ENCODE results near the gene IL36RN. TPM values are rescaled to one million over a fixed set of nuclear protein-coding genes. Genes with fewer than 3 reads are reported as not detected.

Gene IL36RN
- total RNA-seq, 2 donors from 2014 or later = not detected

DNA sequence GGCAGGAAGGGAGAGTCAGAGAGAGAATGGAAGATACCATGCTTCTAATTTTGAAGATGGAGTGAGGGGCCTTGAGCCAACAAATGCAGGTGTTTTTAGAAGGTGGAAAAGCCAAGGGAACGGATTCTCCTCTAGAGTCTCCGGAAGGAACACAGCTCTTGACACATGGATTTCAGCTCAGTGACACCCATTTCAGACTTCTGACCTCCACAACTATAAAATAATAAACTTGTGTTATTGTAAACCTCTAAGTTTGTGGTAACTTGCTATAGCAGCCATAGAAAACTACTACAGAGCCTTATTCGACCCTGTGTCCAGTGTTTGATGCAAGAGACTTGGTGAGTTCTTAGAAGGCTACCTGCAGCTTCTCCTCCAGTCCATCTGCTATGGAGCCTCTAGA, 16.6 kb downstream of the IL36RN start:
- Mint-ChIP-seq H3K9me3 (no peaks in the 10 kb centered on the region), H3K36me3 (ENCODE audit: low read depth) (no peaks in the 10 kb centered on the region), H3K4me1 (no peaks in the 10 kb centered on the region), H3K27me3 (peaks cover 3% of the 10 kb centered on the region), H3K27ac (no peak overlapping the region), H3K4me3 (no peak overlapping the region)
- no peak for ATAC-seq (replicated peaks)

DNA sequence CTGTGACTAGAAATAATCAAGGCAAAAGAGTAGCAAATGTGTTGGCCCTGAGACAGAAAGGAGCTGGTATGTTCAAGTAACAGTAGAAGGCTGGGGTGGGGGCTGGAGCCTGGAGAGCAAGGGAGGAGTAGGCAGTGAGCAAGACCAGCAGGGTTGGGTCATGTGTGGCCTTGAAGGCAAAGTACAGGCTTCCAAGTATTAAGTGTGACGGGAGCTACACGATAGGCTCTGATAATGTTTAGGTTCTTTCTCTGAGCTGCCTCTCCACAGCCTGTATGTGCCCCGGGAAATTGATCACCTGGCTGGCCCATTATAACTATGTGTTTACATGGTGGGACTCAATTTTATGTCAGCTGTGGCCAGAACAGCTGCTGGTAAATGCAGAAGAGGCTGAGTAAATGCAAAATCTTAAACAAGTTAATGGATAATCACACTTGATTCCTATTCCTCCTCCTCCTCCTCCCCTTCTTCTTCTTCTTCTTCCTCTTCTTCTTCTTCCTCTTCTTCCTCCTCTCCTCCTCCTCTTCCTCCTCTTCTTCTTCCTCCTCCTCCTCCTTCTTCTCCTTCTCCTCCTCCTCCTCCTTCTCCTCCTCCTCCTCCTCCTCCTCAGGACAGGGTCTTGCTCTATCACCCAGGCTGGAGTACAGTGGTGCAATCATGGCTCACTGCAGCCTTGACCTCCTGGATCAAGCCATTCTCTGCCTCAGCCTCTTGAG, 18.1 kb downstream of the IL36RN start:
- no peak for ATAC-seq (replicated peaks)
- Mint-ChIP-seq H3K9me3 (no peaks in the 10 kb centered on the region), H3K27ac (peak overlapping the region; percentile 14), H3K36me3 (ENCODE audit: low read depth) (no peaks in the 10 kb centered on the region), H3K4me1 (no peaks in the 10 kb centered on the region), H3K27me3 (peaks cover 3% of the 10 kb centered on the region), H3K4me3 (no peak overlapping the region)

DNA sequence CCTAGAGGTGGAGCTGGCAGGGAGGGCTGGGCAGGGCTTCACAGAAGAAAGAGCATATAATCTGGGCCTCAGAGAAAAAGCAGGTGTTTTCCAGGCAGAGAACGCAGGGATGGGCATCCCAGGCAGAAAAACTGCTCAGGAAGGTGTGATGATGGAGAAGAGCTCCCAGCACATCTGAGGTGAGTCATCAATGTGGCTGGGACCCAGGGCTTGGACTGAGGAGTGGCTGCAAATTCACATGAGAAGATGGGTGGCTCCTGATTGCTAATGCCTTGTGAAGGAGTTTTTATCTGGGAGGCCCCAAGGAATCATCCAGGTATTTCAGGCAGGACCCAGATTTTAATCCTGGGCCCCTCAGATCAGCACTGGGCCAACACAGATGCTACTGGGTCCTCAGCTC, 18.9 kb downstream of the IL36RN start:
- Mint-ChIP-seq H3K9me3 (no peaks in the 10 kb centered on the region), H3K4me1 (no peaks in the 10 kb centered on the region), H3K4me3 (no peak overlapping the region), H3K36me3 (ENCODE audit: low read depth) (no peaks in the 10 kb centered on the region), H3K27me3 (peaks cover 3% of the 10 kb centered on the region), H3K27ac (peak overlapping the region; percentile 14)
- no peak for ATAC-seq (replicated peaks)

DNA sequence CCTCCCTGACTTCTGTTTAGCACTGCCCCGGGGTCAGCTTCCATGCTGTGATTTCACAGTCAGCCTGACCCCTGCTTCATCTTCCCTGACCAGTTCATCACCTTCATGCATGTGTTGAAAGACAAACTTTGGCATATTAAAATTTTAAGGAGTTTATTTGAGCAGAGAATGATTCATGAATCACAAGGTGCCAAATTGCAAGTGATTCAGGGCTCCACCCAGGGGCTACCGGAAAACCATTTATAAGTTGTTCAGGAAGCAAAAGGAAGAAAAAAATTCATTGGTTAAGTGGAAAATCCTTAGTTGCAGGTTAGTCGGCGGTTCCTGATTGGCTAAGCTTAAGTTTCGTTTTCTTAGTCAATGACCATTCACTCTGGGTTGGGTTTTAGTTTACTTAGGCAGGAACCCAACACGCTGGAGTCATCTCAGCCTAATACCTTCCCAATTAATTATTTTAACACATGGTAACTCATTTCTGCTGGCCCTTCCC, 19.4 kb downstream of the IL36RN start:
- H3K4me1 Mint-ChIP-seq = peaks cover 4% of the 10 kb centered on the region
- H3K36me3 Mint-ChIP-seq (ENCODE audit: low read depth) = no peaks in the 10 kb centered on the region
- H3K4me3 Mint-ChIP-seq = no peak overlapping the region
- no peak overlapping the region for H3K27ac Mint-ChIP-seq
- H3K9me3 Mint-ChIP-seq = no peaks in the 10 kb centered on the region
- ATAC-seq (replicated peaks) = no peak
- H3K27me3 Mint-ChIP-seq = peaks cover 7% of the 10 kb centered on the region

DNA sequence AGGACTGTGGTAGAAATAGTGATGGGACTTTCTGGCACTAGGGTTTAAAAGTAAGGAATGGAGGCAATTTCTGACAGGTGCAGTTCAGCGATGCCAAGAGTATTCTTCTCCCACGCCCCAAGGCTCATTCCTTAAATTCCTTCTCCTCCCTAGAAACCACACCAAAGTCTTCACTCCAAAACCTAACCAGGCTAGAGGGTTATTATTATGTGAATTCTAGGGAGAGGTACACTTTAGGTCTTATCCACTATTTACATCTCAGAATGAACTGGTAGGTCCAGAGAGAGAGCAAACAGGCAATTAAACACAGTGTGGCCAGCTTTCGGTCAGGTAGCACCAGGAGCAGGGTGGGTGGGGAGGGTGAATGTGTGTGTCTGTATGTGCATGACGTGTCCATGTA, 20.1 kb downstream of the IL36RN start:
- H3K4me3 Mint-ChIP-seq = no peak overlapping the region
- peaks cover 7% of the 10 kb centered on the region for H3K27me3 Mint-ChIP-seq
- H3K9me3 Mint-ChIP-seq = no peaks in the 10 kb centered on the region
- no peak overlapping the region for H3K27ac Mint-ChIP-seq
- H3K4me1 Mint-ChIP-seq = peaks cover 7% of the 10 kb centered on the region
- ATAC-seq (replicated peaks) = no peak
- no peaks in the 10 kb centered on the region for H3K36me3 Mint-ChIP-seq (ENCODE audit: low read depth)

DNA sequence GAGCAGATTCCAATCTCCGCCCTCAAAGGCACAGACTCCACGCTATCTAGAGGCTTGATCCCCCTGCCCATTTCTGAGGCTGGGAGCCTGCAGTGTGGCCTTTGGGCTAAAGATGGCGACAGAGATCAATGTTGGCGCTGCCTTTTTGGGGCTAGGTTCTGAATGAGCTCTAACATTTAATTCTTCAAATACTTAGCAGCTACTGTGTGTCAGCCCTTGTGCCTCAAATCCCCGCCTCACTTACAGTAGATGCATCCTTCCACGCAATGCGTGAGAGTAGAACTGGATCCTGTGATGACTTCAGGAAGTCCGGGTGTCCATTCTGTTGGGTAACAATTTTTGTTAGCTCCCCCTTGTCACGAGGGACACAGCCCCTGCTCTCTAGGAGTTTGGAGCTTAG, 21.1 kb downstream of the IL36RN start:
- peak; percentile 51 for ATAC-seq (replicated peaks)
- no peaks in the 10 kb centered on the region for H3K36me3 Mint-ChIP-seq (ENCODE audit: low read depth)
- H3K4me3 Mint-ChIP-seq = no peak overlapping the region
- peaks cover 13% of the 10 kb centered on the region for H3K4me1 Mint-ChIP-seq
- H3K27ac Mint-ChIP-seq = no peak overlapping the region
- peaks cover 10% of the 10 kb centered on the region for H3K27me3 Mint-ChIP-seq
- no peaks in the 10 kb centered on the region for H3K9me3 Mint-ChIP-seq

DNA sequence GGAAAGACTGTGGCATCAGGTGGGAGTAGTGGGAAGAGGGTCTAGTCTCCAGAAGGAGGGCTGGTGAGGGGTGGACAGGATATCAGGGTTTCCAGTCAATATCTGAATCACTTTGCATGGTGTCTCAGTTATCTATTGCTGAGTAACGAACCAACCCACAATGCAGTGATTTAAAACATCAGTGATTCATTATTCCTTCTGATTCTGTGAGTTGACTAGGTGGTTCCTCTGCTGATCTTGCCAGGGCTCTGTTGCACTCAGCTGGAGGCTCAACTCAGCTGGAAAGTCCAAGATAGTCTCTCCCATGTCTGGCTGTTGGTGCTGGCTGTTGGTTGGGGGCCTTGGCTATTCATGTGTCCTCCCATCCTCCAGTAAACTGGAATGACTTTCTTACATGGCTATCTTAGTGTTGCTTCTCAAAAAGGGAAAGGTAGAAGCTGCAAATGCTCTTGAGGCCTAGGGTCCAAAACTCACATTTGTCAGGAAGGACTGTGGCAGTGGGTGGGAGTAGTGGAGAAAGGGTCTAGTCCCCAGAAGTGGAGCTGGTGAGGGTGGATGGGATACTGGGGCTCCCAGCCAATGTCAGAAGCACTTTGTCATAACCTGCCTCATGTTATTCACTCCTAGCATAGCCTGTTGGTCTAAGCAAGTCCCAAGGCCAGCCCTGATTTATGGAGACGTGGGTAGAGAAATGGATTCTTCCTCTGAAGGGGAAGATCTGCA, 22.7 kb downstream of the IL36RN start:
- Mint-ChIP-seq H3K4me3 (peak overlapping the region; percentile 7), H3K9me3 (no peaks in the 10 kb centered on the region), H3K27me3 (peaks cover 15% of the 10 kb centered on the region), H3K27ac (no peak overlapping the region), H3K36me3 (ENCODE audit: low read depth) (no peaks in the 10 kb centered on the region), H3K4me1 (peaks cover 18% of the 10 kb centered on the region)
- peak; percentile 77 for ATAC-seq (replicated peaks)

DNA sequence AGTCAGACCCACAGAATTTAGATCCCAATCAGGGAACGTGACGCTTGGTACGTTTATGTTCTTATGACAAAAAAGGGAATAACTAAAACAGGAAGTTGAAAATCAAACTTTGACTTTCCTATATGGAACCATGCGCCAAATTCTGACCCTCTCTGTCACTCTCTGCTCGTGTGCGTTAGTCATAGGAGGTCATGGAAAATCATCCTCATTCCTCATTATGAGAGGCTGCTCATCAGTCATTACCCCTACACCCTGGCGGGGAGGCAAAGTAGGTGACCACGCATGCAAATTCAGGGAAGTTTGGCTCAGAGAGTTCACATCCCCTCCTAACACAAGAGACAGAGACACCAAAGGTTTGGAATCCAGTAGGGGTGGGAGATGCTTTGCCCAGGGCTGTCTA, 24.3 kb downstream of the IL36RN start:
- ATAC-seq (replicated peaks) = peak; percentile 52
- H3K27me3 Mint-ChIP-seq = peaks cover 11% of the 10 kb centered on the region
- no peaks in the 10 kb centered on the region for H3K36me3 Mint-ChIP-seq (ENCODE audit: low read depth)
- H3K4me1 Mint-ChIP-seq = peaks cover 18% of the 10 kb centered on the region
- peak overlapping the region; percentile 33 for H3K4me3 Mint-ChIP-seq
- H3K9me3 Mint-ChIP-seq = no peaks in the 10 kb centered on the region
- H3K27ac Mint-ChIP-seq = peak overlapping the region; percentile 60

DNA sequence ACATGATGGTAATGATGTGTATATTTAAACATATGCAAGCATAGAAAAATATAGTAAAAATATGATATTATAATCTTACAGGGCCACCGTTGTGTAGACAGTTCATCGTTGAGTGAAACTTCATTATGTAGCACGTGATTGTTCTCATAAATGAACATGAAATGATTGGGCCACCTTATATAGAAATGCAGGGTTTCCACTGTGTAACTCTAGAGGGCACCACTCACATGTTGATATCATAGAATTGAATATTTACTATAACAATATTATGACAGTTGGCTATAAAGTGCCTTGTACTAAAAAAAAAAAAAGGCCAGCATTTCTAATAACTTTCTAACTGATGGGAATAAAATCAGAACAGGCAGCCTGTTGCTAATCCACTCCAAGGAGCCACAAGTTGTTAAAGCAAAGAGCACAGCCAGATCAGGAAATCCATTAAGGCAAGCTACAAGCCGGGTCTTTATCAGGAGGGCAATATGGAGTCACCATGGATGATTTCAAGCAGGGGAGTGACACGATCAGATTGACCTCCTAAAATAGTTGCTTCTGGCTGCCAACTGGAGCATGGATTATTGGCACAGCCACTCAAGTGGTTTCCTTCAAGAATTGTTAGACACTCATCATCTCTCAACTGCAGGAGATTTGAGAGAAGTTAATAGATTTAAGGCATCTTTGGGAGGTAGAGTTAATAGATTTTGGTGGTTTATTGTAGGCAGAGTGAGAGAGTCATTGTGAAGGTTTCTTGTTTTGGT, 25.4 kb downstream of the IL36RN start:
- ATAC-seq (replicated peaks) = peak; percentile 44
- Mint-ChIP-seq H3K4me3 (no peak overlapping the region), H3K27ac (peak overlapping the region; percentile 5), H3K4me1 (peaks cover 18% of the 10 kb centered on the region), H3K27me3 (peaks cover 11% of the 10 kb centered on the region), H3K36me3 (ENCODE audit: low read depth) (no peaks in the 10 kb centered on the region), H3K9me3 (no peaks in the 10 kb centered on the region)

DNA sequence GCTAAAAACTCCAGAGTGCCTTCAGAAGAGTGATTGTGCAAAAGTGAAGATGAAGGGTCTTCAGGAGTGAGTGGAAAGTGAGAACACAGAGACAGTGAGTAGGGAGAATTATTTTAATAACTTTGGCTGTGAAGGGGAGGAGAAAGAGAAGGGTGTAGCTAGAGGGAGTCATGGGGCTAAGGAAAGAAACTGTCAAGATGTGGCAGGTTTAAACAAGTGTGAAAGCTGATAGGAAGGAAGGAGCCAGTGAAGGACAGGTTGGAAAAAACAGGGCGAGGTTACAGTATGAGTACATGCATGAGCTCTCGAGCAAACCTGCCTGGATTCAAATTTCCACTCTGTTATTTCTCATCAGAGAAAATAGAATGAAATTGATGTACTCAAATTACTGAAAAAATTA, 26.5 kb downstream of the IL36RN start:
- no peak for ATAC-seq (replicated peaks)
- Mint-ChIP-seq H3K9me3 (no peaks in the 10 kb centered on the region), H3K4me3 (no peak overlapping the region), H3K27me3 (peaks cover 11% of the 10 kb centered on the region), H3K4me1 (peaks cover 18% of the 10 kb centered on the region), H3K36me3 (ENCODE audit: low read depth) (no peaks in the 10 kb centered on the region), H3K27ac (peak overlapping the region; percentile 5)

DNA sequence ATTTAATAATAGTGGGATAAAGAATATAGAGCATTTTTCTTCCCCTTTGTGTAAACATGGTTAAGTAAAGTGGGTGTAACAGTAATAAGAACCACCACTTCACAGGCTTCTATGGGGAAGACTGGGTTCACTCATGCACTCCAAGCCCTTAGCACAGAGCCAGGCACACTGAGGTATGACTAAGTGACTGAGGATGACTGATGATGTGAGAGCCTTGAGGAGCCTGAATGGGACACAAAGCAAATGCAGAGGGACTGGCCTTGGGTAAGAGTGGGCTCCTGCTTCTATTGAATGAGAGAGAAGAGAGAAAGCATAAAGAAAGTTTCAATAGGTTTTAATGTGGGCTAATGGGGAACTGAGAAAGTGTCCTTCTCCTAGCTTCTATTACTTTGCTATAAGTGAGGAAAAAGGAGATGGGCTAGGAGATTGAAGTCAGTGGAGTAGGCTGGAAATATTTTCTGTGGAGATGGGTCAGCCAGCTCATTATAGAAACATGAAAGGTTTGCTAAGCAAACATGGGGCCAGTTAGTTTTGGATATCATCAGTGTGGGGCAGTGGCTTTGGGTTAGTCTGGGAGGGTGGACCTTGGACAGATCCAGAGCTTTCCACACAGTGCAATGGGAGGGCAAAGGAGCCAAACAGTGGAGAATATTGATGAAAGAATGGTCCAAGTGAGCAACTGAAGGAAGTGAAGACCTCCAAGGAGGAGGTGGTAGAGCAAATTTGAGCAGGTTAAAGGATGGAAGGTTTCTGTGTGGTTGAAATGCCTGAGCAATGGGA, 29.4 kb downstream of the IL36RN start:
- Mint-ChIP-seq H3K36me3 (ENCODE audit: low read depth) (no peaks in the 10 kb centered on the region), H3K27me3 (peaks cover 12% of the 10 kb centered on the region), H3K9me3 (no peaks in the 10 kb centered on the region), H3K4me1 (peaks cover 13% of the 10 kb centered on the region), H3K27ac (no peak overlapping the region), H3K4me3 (no peak overlapping the region)
- peak; percentile 68 for ATAC-seq (replicated peaks)

DNA sequence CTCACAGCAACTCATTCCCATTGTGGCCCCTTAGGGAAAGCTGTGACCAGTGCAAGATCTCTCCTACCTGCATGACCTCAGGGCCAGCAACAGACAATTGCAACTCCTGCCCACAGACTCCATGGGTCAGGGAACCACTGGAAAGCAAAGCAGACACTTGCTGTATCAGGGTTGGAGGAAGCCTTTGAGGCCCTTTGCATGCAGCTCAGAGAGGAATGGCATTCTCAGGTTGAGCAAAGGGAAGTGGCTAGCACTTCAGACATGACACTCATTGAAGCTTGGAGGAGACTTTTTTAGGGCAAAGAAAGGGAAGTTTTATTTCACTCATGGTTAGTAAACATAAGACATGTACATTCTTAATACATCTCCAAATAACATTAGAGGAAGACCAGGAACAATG, 30.9 kb downstream of the IL36RN start:
- peak; percentile 68 for ATAC-seq (replicated peaks)

DNA sequence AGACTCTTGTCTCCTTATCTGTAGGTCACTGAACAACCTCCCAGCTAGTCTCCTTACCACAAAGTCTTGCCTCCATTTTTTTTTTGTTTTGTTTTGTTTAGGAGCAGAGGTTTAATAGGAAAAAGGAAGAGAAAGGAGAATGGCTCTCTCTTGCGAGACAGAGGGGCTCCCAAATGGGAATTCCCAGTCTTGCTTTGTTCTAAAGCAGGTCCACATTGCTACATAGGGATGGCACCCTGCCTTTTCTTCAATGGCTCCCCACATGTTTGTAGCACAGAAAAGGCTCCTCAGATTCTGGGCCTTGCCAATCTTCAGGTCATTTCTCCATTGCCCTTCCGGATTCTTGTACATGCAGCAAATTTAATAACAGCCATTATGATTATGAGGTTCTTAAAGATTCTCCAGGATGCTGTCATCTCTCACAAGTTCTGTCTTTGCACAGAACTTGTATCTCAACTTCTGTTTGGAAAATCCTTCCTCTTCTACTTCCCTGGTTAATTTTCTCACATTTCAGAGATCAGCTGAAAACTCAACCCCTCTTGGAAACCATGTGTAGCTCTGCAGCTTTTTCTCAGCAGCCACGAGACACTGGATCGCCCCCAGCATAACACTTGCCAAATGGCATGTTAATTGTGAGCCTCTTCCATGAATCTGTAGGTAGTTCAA, 32.4 kb downstream of the IL36RN start:
- Mint-ChIP-seq H3K4me3 (no peak overlapping the region), H3K27me3 (peaks cover 11% of the 10 kb centered on the region), H3K36me3 (ENCODE audit: low read depth) (no peaks in the 10 kb centered on the region), H3K9me3 (peaks cover 4% of the 10 kb centered on the region), H3K27ac (no peak overlapping the region), H3K4me1 (no peaks in the 10 kb centered on the region)
- ATAC-seq (replicated peaks) = no peak

More for the DNA sequence above, 30.9 kb downstream of the IL36RN start:
- H3K27ac Mint-ChIP-seq = no peak overlapping the region
- H3K4me3 Mint-ChIP-seq = no peak overlapping the region
- H3K4me1 Mint-ChIP-seq = peaks cover 7% of the 10 kb centered on the region
- no peaks in the 10 kb centered on the region for H3K36me3 Mint-ChIP-seq (ENCODE audit: low read depth)
- H3K27me3 Mint-ChIP-seq = peaks cover 13% of the 10 kb centered on the region
- H3K9me3 Mint-ChIP-seq = no peaks in the 10 kb centered on the region

All from activated T-helper 17 cell treated with anti-CD3 and anti-CD28 coated beads, Interleukin-2, amount 50 U/mL, for 72 hours (primary cell).